Measurements from ENCODE around the gene CLDN9.
"Not testable (repeated sequence)": the region's sequence is repeated elsewhere in the genome, so short reads cannot be mapped to it uniquely, and the experiment has no call there.

The CLDN9 gene

GRCh38 chr16:3051494-3051893 is 38.8 kb downstream of the CLDN9 start:
- no peak for TF ChIP-seq ZNF274 (IDR thresholded peaks at IDR 0.05; ENCODE audit: low read depth, low read length)

GRCh38 chr16:3052571-3053329 is 40.0 kb downstream of the CLDN9 start:
- H3K4me3 ChIP-seq (ENCODE audit: low read length) = not testable (repeated sequence)

More at GRCh38 chr16:3051494-3051893, 38.8 kb downstream of the CLDN9 start:
- H3K4me3 ChIP-seq (ENCODE audit: low read length) = no peak overlapping the region

- not testable (repeated sequence) for H3K4me3 ChIP-seq (ENCODE audit: low read length)
These were observed 40.6 kb downstream of the CLDN9 start for GRCh38 chr16:3053330-3053710.

- no peak for TF ChIP-seq ZNF274 (IDR thresholded peaks at IDR 0.05; ENCODE audit: low read depth, low read length)
- no peak overlapping the region for H3K4me3 ChIP-seq (ENCODE audit: low read length)
These were observed 42.4 kb downstream of the CLDN9 start for GRCh38 chr16:3054965-3055733.

GRCh38 chr16:3055734-3056115 is 43.0 kb downstream of the CLDN9 start:
- H3K4me3 ChIP-seq (ENCODE audit: low read length) = not testable (repeated sequence)

GRCh38 chr16:3056336-3057180 is 43.8 kb downstream of the CLDN9 start:
- TF ChIP-seq ZNF274 (IDR thresholded peaks at IDR 0.05; ENCODE audit: low read depth, low read length) = no peak
- H3K4me3 ChIP-seq (ENCODE audit: low read length) = no peak overlapping the region

GRCh38 chr16:3057181-3058138 is 44.7 kb downstream of the CLDN9 start:
- no peak overlapping the region; the same call in 1 of the 2 replicates for H3K4me3 ChIP-seq (ENCODE audit: low read length)
- no peak for TF ChIP-seq ZNF274 (IDR thresholded peaks at IDR 0.05; ENCODE audit: low read depth, low read length)

GRCh38 chr16:3058139-3059030 is 45.7 kb downstream of the CLDN9 start:
- peak overlapping the region; percentile 94 for H3K4me3 ChIP-seq (ENCODE audit: low read length)
- TF ChIP-seq ZNF274 (IDR thresholded peaks at IDR 0.05; ENCODE audit: low read depth, low read length) = no peak

GRCh38 chr16:3059041-3059722 is 46.5 kb downstream of the CLDN9 start:
- peak overlapping the region; percentile 94 for H3K4me3 ChIP-seq (ENCODE audit: low read length)
- no peak for TF ChIP-seq ZNF274 (IDR thresholded peaks at IDR 0.05; ENCODE audit: low read depth, low read length)

GRCh38 chr16:3059723-3060242 is 47.1 kb downstream of the CLDN9 start:
- H3K4me3 ChIP-seq (ENCODE audit: low read length) = peak overlapping the region; percentile 49; the same call in 1 of the 2 replicates
- no peak for TF ChIP-seq ZNF274 (IDR thresholded peaks at IDR 0.05; ENCODE audit: low read depth, low read length)

- H3K4me3 ChIP-seq (ENCODE audit: low read length) = no peak overlapping the region
- TF ChIP-seq ZNF274 (IDR thresholded peaks at IDR 0.05; ENCODE audit: low read depth, low read length) = no peak
These were observed 47.8 kb downstream of the CLDN9 start for GRCh38 chr16:3060339-3061127.

Measured in GM08714 (cell line).